KMS-11 (cell line): ENCODE results near the gene AHSP.

Experiments
- H2AFZ ChIP-seq: fragments of 200-600 bp; sonication (generic); 2 replicates; pipeline ENCODE4 v1.6.1; 2016; ENCODE audit warnings: antibody characterized with exemption, mixed run types, low read depth
- H3K27ac ChIP-seq: fragments of 200-600 bp; sonication (generic); 2 replicates; pipeline ENCODE4 v1.6.1; 2016; ENCODE audit warnings: mild to moderate bottlenecking, mixed run types
- H3K27me3 ChIP-seq: fragments of 200-600 bp; sonication (generic); 2 replicates; pipeline ENCODE4 v1.6.1; 2017; ENCODE audit warnings: mild to moderate bottlenecking, low read depth, mixed run types, moderate library complexity; ENCODE audit not compliant: insufficient read depth
- H3K36me3 ChIP-seq: fragments of 200-600 bp; sonication (generic); 2 replicates; pipeline ENCODE4 v1.6.1; 2017; ENCODE audit warnings: mild to moderate bottlenecking, mixed run types; ENCODE audit not compliant: insufficient read depth
- H3K4me1 ChIP-seq: fragments of 200-600 bp; sonication (generic); 2 replicates; pipeline ENCODE4 v1.6.1; 2016; ENCODE audit warnings: mild to moderate bottlenecking, low read depth, mixed run types; ENCODE audit not compliant: poor library complexity, severe bottlenecking
- H3K4me2 ChIP-seq: fragments of 200-600 bp; sonication (generic); 2 replicates; pipeline ENCODE4 v1.7.0; 2016; ENCODE audit warnings: mild to moderate bottlenecking, mixed run types
- H3K4me3 ChIP-seq: fragments of 200-600 bp; sonication (generic); IDR thresholded peaks from 2 replicates; pipeline ENCODE4 v1.6.1; 2017; ENCODE audit warnings: low read depth, low read length, mixed read lengths; ENCODE audit not compliant: insufficient read depth
- H3K79me2 ChIP-seq: fragments of 200-600 bp; sonication (generic); 2 replicates; pipeline ENCODE4 v1.6.1; 2016; ENCODE audit warnings: low read depth, mixed run types; ENCODE audit not compliant: insufficient read depth
- H3K9ac ChIP-seq: fragments of 200-600 bp; sonication (generic); 2 replicates; pipeline ENCODE4 v1.6.1; 2016; ENCODE audit warnings: mild to moderate bottlenecking, mixed run types
- H4K20me1 ChIP-seq: fragments of 200-600 bp; sonication (generic); 2 replicates; pipeline ENCODE4 v1.6.1; 2016; ENCODE audit warnings: mild to moderate bottlenecking, mixed run types; ENCODE audit not compliant: insufficient read depth
- TF ChIP-seq, protein P1 (sequence below): fragments of 200-600 bp; sonication (generic); conservative IDR thresholded peaks from 2 replicates; pipeline ENCODE4 v1.6.1; 2017; ENCODE audit warnings: low read depth, mild to moderate bottlenecking, antibody characterized with exemption, low read length, moderate library complexity, mixed read lengths

The AHSP gene

GRCh38 chr16:31507929-31508705 is 19.6 kb upstream of the AHSP start, which contains the start of gene RUSF1:
TSS of gene RUSF1 (minus strand) at chr16:31508391. CDS start at chr16:31508373, 18 bp downstream.
- Histone ChIP-seq H3K27me3 (no peaks in the 10 kb centered on the region), H3K4me3 (no peak within 1 kb of the TSS), H2AFZ (peak within 1 kb of the TSS; percentile 75), H3K9ac (peak within 1 kb of the TSS; percentile 84), H3K79me2 (peaks cover 26% of the 10 kb centered on the region), H3K27ac (peak within 1 kb of the TSS; percentile 67), H3K36me3 (0 out of 2 replicates have a peak, but pooled peaks cover 2% of the 10 kb centered on the region), H3K4me2 (peak within 1 kb of the TSS; percentile 83), H3K4me1 (peaks cover 21% of the 10 kb centered on the region), H4K20me1 (no peaks in the 10 kb centered on the region)
- TF ChIP-seq, protein P1, sequence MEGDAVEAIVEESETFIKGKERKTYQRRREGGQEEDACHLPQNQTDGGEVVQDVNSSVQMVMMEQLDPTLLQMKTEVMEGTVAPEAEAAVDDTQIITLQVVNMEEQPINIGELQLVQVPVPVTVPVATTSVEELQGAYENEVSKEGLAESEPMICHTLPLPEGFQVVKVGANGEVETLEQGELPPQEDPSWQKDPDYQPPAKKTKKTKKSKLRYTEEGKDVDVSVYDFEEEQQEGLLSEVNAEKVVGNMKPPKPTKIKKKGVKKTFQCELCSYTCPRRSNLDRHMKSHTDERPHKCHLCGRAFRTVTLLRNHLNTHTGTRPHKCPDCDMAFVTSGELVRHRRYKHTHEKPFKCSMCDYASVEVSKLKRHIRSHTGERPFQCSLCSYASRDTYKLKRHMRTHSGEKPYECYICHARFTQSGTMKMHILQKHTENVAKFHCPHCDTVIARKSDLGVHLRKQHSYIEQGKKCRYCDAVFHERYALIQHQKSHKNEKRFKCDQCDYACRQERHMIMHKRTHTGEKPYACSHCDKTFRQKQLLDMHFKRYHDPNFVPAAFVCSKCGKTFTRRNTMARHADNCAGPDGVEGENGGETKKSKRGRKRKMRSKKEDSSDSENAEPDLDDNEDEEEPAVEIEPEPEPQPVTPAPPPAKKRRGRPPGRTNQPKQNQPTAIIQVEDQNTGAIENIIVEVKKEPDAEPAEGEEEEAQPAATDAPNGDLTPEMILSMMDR: no peak

DNA sequence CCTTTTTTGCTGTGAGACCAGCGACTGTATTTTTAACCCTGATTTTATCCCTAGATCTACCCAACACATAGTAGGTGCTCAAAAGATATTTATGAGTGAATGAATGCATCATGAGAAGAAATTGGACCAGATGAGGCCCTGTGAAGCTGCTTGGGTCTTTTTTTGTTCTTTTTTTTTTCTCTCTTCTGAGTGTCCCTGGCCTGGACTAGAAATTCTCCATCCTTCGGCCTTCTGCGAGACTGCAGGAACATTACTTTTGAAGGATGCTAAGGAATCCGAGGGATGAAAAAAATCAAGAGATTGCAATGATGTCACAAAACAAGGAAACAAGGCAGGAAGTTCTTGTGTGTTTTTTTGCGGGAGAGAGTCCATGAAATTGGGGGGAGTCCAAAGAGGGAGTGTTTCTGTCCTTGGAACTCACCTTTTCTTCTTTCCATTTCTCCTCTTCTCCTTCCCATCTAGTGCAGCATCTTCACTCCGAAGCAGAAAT is 18.9 kb upstream of the AHSP start:
- peaks cover 21% of the 10 kb centered on the region for H3K4me1 ChIP-seq
- H4K20me1 ChIP-seq: no peaks in the 10 kb centered on the region
- TF ChIP-seq, protein P1: no peak

DNA sequence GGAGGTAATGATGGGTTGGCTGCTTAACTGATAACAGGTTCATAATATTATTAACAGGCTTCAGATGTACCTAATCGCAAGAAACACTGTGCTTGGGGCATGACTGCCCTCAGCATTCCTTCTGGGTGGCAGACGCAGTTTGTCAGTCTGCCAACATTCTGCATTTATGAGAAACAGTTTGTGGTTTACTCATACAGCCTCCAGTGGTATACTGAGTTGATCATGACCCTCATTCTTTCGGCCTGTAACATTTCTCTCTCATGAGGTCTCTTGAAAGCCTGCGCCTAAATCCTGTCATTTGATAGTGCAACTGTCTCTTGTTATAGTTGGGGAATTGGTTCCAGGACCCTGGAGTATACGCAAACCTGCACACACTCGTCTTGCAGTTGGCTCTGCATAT is 14.6 kb upstream of the AHSP start:
- peaks cover 11% of the 10 kb centered on the region for H3K4me1 ChIP-seq
- 0 out of 2 replicates have a peak, but pooled peaks cover 3% of the 10 kb centered on the region for H3K27me3 ChIP-seq
- TF ChIP-seq, protein P1: no peak
- H3K79me2 ChIP-seq: peaks cover 7% of the 10 kb centered on the region
- H3K4me2 ChIP-seq: no peak overlapping the region
- no peak overlapping the region for H3K27ac ChIP-seq
- no peaks in the 10 kb centered on the region for H3K36me3 ChIP-seq
- no peak overlapping the region for H2AFZ ChIP-seq
- no peak overlapping the region for H3K9ac ChIP-seq
- H4K20me1 ChIP-seq: no peaks in the 10 kb centered on the region
- no peak overlapping the region for H3K4me3 ChIP-seq

More for the DNA sequence above, 18.9 kb upstream of the AHSP start:
- Histone ChIP-seq H2AFZ (peak overlapping the region; percentile 75), H3K9ac (peak overlapping the region; percentile 84), H3K36me3 (0 out of 2 replicates have a peak, but pooled peaks cover 2% of the 10 kb centered on the region), H3K27me3 (no peaks in the 10 kb centered on the region), H3K79me2 (peaks cover 26% of the 10 kb centered on the region), H3K4me2 (peak overlapping the region; percentile 83), H3K4me3 (no peak overlapping the region), H3K27ac (peak overlapping the region; percentile 67)

GRCh38 chr16:31513884-31514283 is 13.8 kb upstream of the AHSP start:
- 0 out of 2 replicates have a peak, but pooled peaks cover 3% of the 10 kb centered on the region for H3K27me3 ChIP-seq
- peaks cover 10% of the 10 kb centered on the region for H3K4me1 ChIP-seq
- TF ChIP-seq, protein P1: no peak
- peaks cover 5% of the 10 kb centered on the region; the same call in 1 of the 2 replicates for H3K79me2 ChIP-seq
- no peaks in the 10 kb centered on the region for H4K20me1 ChIP-seq
- no peak overlapping the region for H3K9ac ChIP-seq
- H3K27ac ChIP-seq: no peak overlapping the region
- H3K36me3 ChIP-seq: no peaks in the 10 kb centered on the region
- H2AFZ ChIP-seq: no peak overlapping the region
- H3K4me2 ChIP-seq: no peak overlapping the region
- H3K4me3 ChIP-seq: no peak overlapping the region
